Omental fat pad (tissue), 4 donors: Measurements from ENCODE around the gene CSK. TPM values are rescaled to one million over a fixed set of nuclear protein-coding genes. Genes with fewer than 3 reads are reported as not detected.

Experiments
- ATAC-seq: fragments of 150-250 bp; one replicate; pipeline ENCODE4 v1.9.1; 2016; ENCODE audit warnings: mild to moderate bottlenecking, moderate library complexity; ENCODE audit not compliant: low FRiP score
- DNase-seq: peaks from one replicate; pipeline ENCODE4 v3.0.0-alpha.2; 2019; ENCODE audit warnings: low spot score
- CTCF ChIP-seq, 3 donors: fragments of 450-650 bp; IDR thresholded peaks; one replicate each; pipeline ENCODE4 v1.5.1; 2016 to 2017; ENCODE audit warnings: antibody characterized with exemption in 3 of 3, mild to moderate bottlenecking in 3 of 3, moderate library complexity in 2 of 3
- total RNA-seq, 4 donors: library from RNA; depleted of rRNA; stranded (reverse); fragments of >200 nt; gene quantifications; one replicate each; pipeline ENCODE4 v1.1.0, GENCODE V29; 2016

Gene CSK
- total RNA-seq, 4 donors from 2014 or later = 11.6 to 43.2 (median 28.2) TPM

- no peak for DNase-seq
- no peak for ATAC-seq
- TF ChIP-seq CTCF (IDR thresholded peaks at IDR 0.05) = no peak
Measured at GRCh38 chr15:74802862-74803447, 21.1 kb downstream of the CSK start.

GRCh38 chr15:74804935-74805334 is 23.1 kb downstream of the CSK start:
- no peak for DNase-seq
- TF ChIP-seq CTCF (IDR thresholded peaks at IDR 0.05) = no peak
- ATAC-seq = no peak

GRCh38 chr15:74807282-74807681 is 25.4 kb downstream of the CSK start:
- no peak for TF ChIP-seq CTCF (IDR thresholded peaks at IDR 0.05)
- ATAC-seq (no peak), DNase-seq (no peak)

GRCh38 chr15:74808078-74808839 is 26.4 kb downstream of the CSK start:
- DNase-seq = no peak
- no peak for TF ChIP-seq CTCF (IDR thresholded peaks at IDR 0.05)
- ATAC-seq = no peak

- DNase-seq (no peak), ATAC-seq (no peak)
- no peak for TF ChIP-seq CTCF (IDR thresholded peaks at IDR 0.05)
Measured at GRCh38 chr15:74808840-74809229, 27.0 kb downstream of the CSK start.

- TF ChIP-seq CTCF (IDR thresholded peaks at IDR 0.05) = no peak
- ATAC-seq = no peak
- DNase-seq = no peak
Measured at GRCh38 chr15:74809242-74809641, 27.4 kb downstream of the CSK start.

GRCh38 chr15:74809956-74810355 is 28.1 kb downstream of the CSK start:
- TF ChIP-seq CTCF (IDR thresholded peaks at IDR 0.05) = no peak
- DNase-seq (no peak), ATAC-seq (no peak)
